Breast epithelium (tissue), 4 donors: ENCODE measurements around the gene ALPK3. TPM values are rescaled to one million over a fixed set of nuclear protein-coding genes. Genes with fewer than 3 reads are reported as not detected.

Experiments
- DNase-seq, 2 donors: peaks; one replicate each; pipeline ENCODE4 v3.0.0-alpha.2; 2019; ENCODE audit warnings: low spot score in 2 of 2
- H3K27ac ChIP-seq, 2 donors: fragments of 200-600 bp; sonication (generic) in 1 of 2; one replicate each; pipeline ENCODE4 v1.5.1; 2016 to 2019; ENCODE audit warnings: mild to moderate bottlenecking in 1 of 2
- H3K27me3 ChIP-seq, 2 donors: fragments of 200-600 bp; sonication (generic) in 1 of 2; one replicate each; pipeline versions ENCODE4 v1.5.1 to v1.6.0; 2017 to 2019; ENCODE audit warnings: control low read depth in 1 of 2, mild to moderate bottlenecking in 1 of 2
- H3K36me3 ChIP-seq: fragments of 200-600 bp; one replicate; pipeline ENCODE4 v1.5.1; 2019
- H3K4me1 ChIP-seq, 2 donors: fragments of 200-600 bp; sonication (generic); one replicate each; pipeline ENCODE4 v1.5.1; 2016 to 2019; ENCODE audit warnings: control low read depth in 1 of 2
- H3K4me3 ChIP-seq, 3 donors: fragments of 200-600 bp; sonication (generic); 1 replicate in 2 of 3; 2 replicates in 1 of 3; pipeline ENCODE4 v1.5.1; 2016 to 2019; ENCODE audit warnings: mild to moderate bottlenecking in 3 of 3, moderate library complexity in 2 of 3
- H3K9me3 ChIP-seq, 2 donors: fragments of 200-600 bp; sonication (generic) in 1 of 2; one replicate each; pipeline ENCODE4 v1.5.1; 2016 to 2019; ENCODE audit warnings: control low read depth in 1 of 2
- CTCF ChIP-seq, 3 donors: fragments of 450-650 bp; IDR thresholded peaks; one replicate each; pipeline ENCODE4 v1.5.1; 2016 to 2017; ENCODE audit warnings: antibody characterized with exemption in 3 of 3, mild to moderate bottlenecking in 3 of 3, moderate library complexity in 3 of 3
- POLR2A ChIP-seq: fragments of 450-650 bp; IDR thresholded peaks from one replicate; pipeline ENCODE4 v1.6.1; 2016; ENCODE audit warnings: antibody characterized with exemption, mild to moderate bottlenecking, moderate library complexity
- POLR2AphosphoS5 ChIP-seq, 3 donors: sonication (generic); formaldehyde crosslinking; IDR thresholded peaks; one replicate each; pipeline ENCODE4 v1.6.1; 2017; ENCODE audit warnings: antibody characterized with exemption in 3 of 3
- intact Hi-C: fragments of 100-400 bp; cut with DNase I; formaldehyde crosslinking; loops from one replicate; pipeline ENCODE4 v1.15.1; 2023; ENCODE audit warnings: low total_unique reads
- total RNA-seq, 3 donors: library from RNA; depleted of rRNA; stranded (reverse); fragments of >200 nt; gene quantifications; one replicate each; pipeline ENCODE4 v1.1.0, GENCODE V29; 2016

Gene ALPK3
- total RNA-seq, 3 donors from 2014 or later, result 1.6 to 3.4 (median 2.6) TPM

- Histone ChIP-seq H3K4me1 (peaks cover 11 to 25% of the 10 kb centered on the region in 2 donors), H3K4me3 (no peak overlapping the region), H3K27ac (peak overlapping the region; percentile 41 to 96), H3K9me3 (no peaks in the 10 kb centered on the region), H3K27me3 (no peaks in the 10 kb centered on the region), H3K36me3 (no peaks in the 10 kb centered on the region)
- intact Hi-C loops, result no loop called here
- TF ChIP-seq POLR2AphosphoS5 (IDR thresholded peaks at IDR 0.05) (no peak), CTCF (IDR thresholded peaks at IDR 0.05) (no peak), POLR2A (no peak)
- DNase-seq, result no peak
These were observed 92.6 kb downstream of the ALPK3 start for GRCh38 chr15:84909782-84910181.

- no peaks in the 10 kb centered on the region for H3K9me3 ChIP-seq
- H3K36me3 ChIP-seq, result no peaks in the 10 kb centered on the region
- no peaks in the 10 kb centered on the region for H3K27me3 ChIP-seq
- peak overlapping the region in 1 of 3 donors; percentile 21 for H3K4me3 ChIP-seq
- TF ChIP-seq POLR2AphosphoS5 (IDR thresholded peaks at IDR 0.05) (peak in 1 of 3 donors; percentile 13), POLR2A (no peak), CTCF (IDR thresholded peaks at IDR 0.05) (no peak)
- peak in 1 of 2 donors; percentile 60 for DNase-seq
- H3K27ac ChIP-seq, result peak overlapping the region; percentile 94 to 96
- intact Hi-C loops, result no loop called here
- H3K4me1 ChIP-seq, result peaks cover 17 to 33% of the 10 kb centered on the region in 2 donors
These were observed 93.9 kb downstream of the ALPK3 start for GRCh38 chr15:84910928-84911623.

- intact Hi-C loops, result no loop called here
- TF ChIP-seq POLR2A (no peak), POLR2AphosphoS5 (IDR thresholded peaks at IDR 0.05) (peak; percentile 70 to 78 (median 77)), CTCF (IDR thresholded peaks at IDR 0.05) (no peak)
These were observed 94.9 kb downstream of the ALPK3 start for GRCh38 chr15:84911879-84912660.

GRCh38 chr15:84913360-84913723, 96.2 kb downstream of the ALPK3 start:
- intact Hi-C loops, result no loop called here
- H3K9me3 ChIP-seq, result no peaks in the 10 kb centered on the region
- H3K27me3 ChIP-seq, result no peaks in the 10 kb centered on the region
- no peak overlapping the region for H3K4me3 ChIP-seq
- H3K27ac ChIP-seq, result peak overlapping the region; percentile 94 to 96
- no peaks in the 10 kb centered on the region for H3K36me3 ChIP-seq
- TF ChIP-seq CTCF (IDR thresholded peaks at IDR 0.05) (no peak), POLR2A (no peak), POLR2AphosphoS5 (IDR thresholded peaks at IDR 0.05) (no peak)
- DNase-seq, result no peak
- H3K4me1 ChIP-seq, result peaks cover 17 to 33% of the 10 kb centered on the region in 2 donors

More at GRCh38 chr15:84911879-84912660, 94.9 kb downstream of the ALPK3 start:
- Histone ChIP-seq H3K9me3 (no peaks in the 10 kb centered on the region), H3K36me3 (no peaks in the 10 kb centered on the region), H3K4me3 (no peak overlapping the region), H3K4me1 (peaks cover 17 to 33% of the 10 kb centered on the region in 2 donors), H3K27ac (peak overlapping the region; percentile 94 to 96), H3K27me3 (no peaks in the 10 kb centered on the region)
- peak; percentile 69 to 89 for DNase-seq

GRCh38 chr15:84914351-84914750, 97.2 kb downstream of the ALPK3 start:
- intact Hi-C loops, result no loop called here
- no peak for DNase-seq
- H3K4me3 ChIP-seq, result no peak overlapping the region
- no peaks in the 10 kb centered on the region for H3K9me3 ChIP-seq
- TF ChIP-seq POLR2A, result no peak
- TF ChIP-seq POLR2AphosphoS5 (IDR thresholded peaks at IDR 0.05), result no peak
- no peak for TF ChIP-seq CTCF (IDR thresholded peaks at IDR 0.05)
- H3K4me1 ChIP-seq, result peaks cover 17 to 33% of the 10 kb centered on the region in 2 donors
- peak overlapping the region; percentile 94 to 96 for H3K27ac ChIP-seq
- no peaks in the 10 kb centered on the region for H3K36me3 ChIP-seq
- no peaks in the 10 kb centered on the region for H3K27me3 ChIP-seq
